ENCODE measurements around the gene KIRREL3.

GRCh38 chr11:126450198-126450597 is 550.4 kb downstream of the KIRREL3 start:
- no peak for TF ChIP-seq YY1 (IDR thresholded peaks at IDR 0.05; ENCODE audit: insufficient read depth, insufficient read length)
- TF ChIP-seq ZNF274 (IDR thresholded peaks at IDR 0.05; ENCODE audit: low read depth, low read length) = no peak

Data from NT2/D1 (cell line).